ENCODE measurements around the gene FBXO22. TPM values are rescaled to one million over a fixed set of nuclear protein-coding genes. Genes with fewer than 3 reads are reported as not detected.

Gene FBXO22
- total RNA-seq, 1 experiment from 2014 or later, result 51.4 TPM

GRCh38 chr15:75884041-75884440, 19.6 kb upstream of the FBXO22 start:
- Histone ChIP-seq H4K20me1 (ENCODE audit: low read length) (no peaks in the 10 kb centered on the region), H3K4me2 (ENCODE audit: low read length) (no peak overlapping the region)
- POLR2A ChIA-PET (ENCODE audit: unreplicated experiment), result interaction anchor here (0.6 kb wide), 1 partner anchor 24 kb away, joined by 5 read pairs; no protein-coding TSS in a partner anchor

GRCh38 chr15:75887178-75887577, 16.5 kb upstream of the FBXO22 start:
- no peak for TF ChIP-seq CTCF (conservative IDR thresholded peaks at IDR 0.05; ENCODE audit: low read depth, low read length)
- TF ChIP-seq EZH2 (IDR thresholded peaks at IDR 0.05; ENCODE audit: low read length, unreplicated experiment), result no peak
- TF ChIP-seq EZH2phosphoT487 (IDR thresholded peaks at IDR 0.05; ENCODE audit: borderline replicate concordance, low read length), result no peak
- no peak overlapping the region for H3K27ac ChIP-seq (ENCODE audit: low read length)
- peaks cover 4% of the 10 kb centered on the region for H3F3A ChIP-seq (ENCODE audit: low read length, unreplicated experiment)
- no peaks in the 10 kb centered on the region for H3K9me2 ChIP-seq (replicated peaks; ENCODE audit: low read length)
- no peaks in the 10 kb centered on the region for H4K20me1 ChIP-seq (ENCODE audit: low read length)
- no peak overlapping the region for H2AFZ ChIP-seq (ENCODE audit: low read length)
- intact Hi-C loops (cut with micrococcal nuclease), result no loop called here
- H3K9me3 ChIP-seq (ENCODE audit: low read length), result no peaks in the 10 kb centered on the region
- no peak overlapping the region for H3K4me3 ChIP-seq (ENCODE audit: low read length)
- DNase-seq (no peak), ATAC-seq (no peak)
- BruUV-seq (replicated peaks), result no TSS peak
- peaks cover 13% of the 10 kb centered on the region for H3K4me1 ChIP-seq (ENCODE audit: insufficient read depth, low read length)
- ChIA-PET CTCF (no interaction called here), POLR2A (ENCODE audit: unreplicated experiment) (interaction anchor here (0.6 kb wide), 1 partner anchor 16 kb away, joined by 3 read pairs; no protein-coding TSS in a partner anchor)
- H3K9ac ChIP-seq (ENCODE audit: low read length), result no peak overlapping the region
- H3K36me3 ChIP-seq (ENCODE audit: low read depth, low read length), result peaks cover 4% of the 10 kb centered on the region; the same call in 1 of the 2 replicates
- no peaks in the 10 kb centered on the region for H3K79me2 ChIP-seq (ENCODE audit: low read length)
- no peaks in the 10 kb centered on the region for H3K27me3 ChIP-seq (ENCODE audit: low read length)
- no peak overlapping the region for H3K4me2 ChIP-seq (ENCODE audit: low read length)

More at GRCh38 chr15:75884041-75884440, 19.6 kb upstream of the FBXO22 start:
- H3K9ac ChIP-seq (ENCODE audit: low read length), result no peak overlapping the region
- no peak overlapping the region for H2AFZ ChIP-seq (ENCODE audit: low read length)
- TF ChIP-seq EZH2phosphoT487 (IDR thresholded peaks at IDR 0.05; ENCODE audit: borderline replicate concordance, low read length) (no peak), EZH2 (IDR thresholded peaks at IDR 0.05; ENCODE audit: low read length, unreplicated experiment) (no peak), CTCF (conservative IDR thresholded peaks at IDR 0.05; ENCODE audit: low read depth, low read length) (no peak)
- ATAC-seq (no peak), DNase-seq (peak; percentile 15)
- intact Hi-C loops (cut with micrococcal nuclease), result loop anchor here (5.0 kb wide), 1 partner anchor 42 kb away; the partner anchor contains the start of gene UBE2Q2
- no peaks in the 10 kb centered on the region for H3K27me3 ChIP-seq (ENCODE audit: low read length)
- H3F3A ChIP-seq (ENCODE audit: low read length, unreplicated experiment), result no peaks in the 10 kb centered on the region
- H3K9me3 ChIP-seq (ENCODE audit: low read length), result no peaks in the 10 kb centered on the region
- H3K4me1 ChIP-seq (ENCODE audit: insufficient read depth, low read length), result peaks cover 4% of the 10 kb centered on the region; the same call in 1 of the 2 replicates
- no peaks in the 10 kb centered on the region for H3K9me2 ChIP-seq (replicated peaks; ENCODE audit: low read length)
- no peaks in the 10 kb centered on the region for H3K79me2 ChIP-seq (ENCODE audit: low read length)
- no peaks in the 10 kb centered on the region; the same call in 1 of the 2 replicates for H3K36me3 ChIP-seq (ENCODE audit: low read depth, low read length)
- no peak overlapping the region for H3K4me3 ChIP-seq (ENCODE audit: low read length)
- no peak overlapping the region for H3K27ac ChIP-seq (ENCODE audit: low read length)
- no TSS peak for BruUV-seq (replicated peaks)
- CTCF ChIA-PET, result no interaction called here

GRCh38 chr15:75891895-75892294, 11.8 kb upstream of the FBXO22 start:
- Histone ChIP-seq H3K4me2 (ENCODE audit: low read length) (no peak overlapping the region), H3K27me3 (ENCODE audit: low read length) (no peaks in the 10 kb centered on the region), H2AFZ (ENCODE audit: low read length) (no peak overlapping the region), H3F3A (ENCODE audit: low read length, unreplicated experiment) (peaks cover 4% of the 10 kb centered on the region), H3K4me1 (ENCODE audit: insufficient read depth, low read length) (peaks cover 11% of the 10 kb centered on the region), H3K27ac (ENCODE audit: low read length) (peak overlapping the region; percentile 8), H3K9me2 (replicated peaks; ENCODE audit: low read length) (no peaks in the 10 kb centered on the region), H4K20me1 (ENCODE audit: low read length) (no peaks in the 10 kb centered on the region), H3K9ac (ENCODE audit: low read length) (no peak overlapping the region), H3K4me3 (ENCODE audit: low read length) (no peak overlapping the region), H3K9me3 (ENCODE audit: low read length) (no peaks in the 10 kb centered on the region), H3K36me3 (ENCODE audit: low read depth, low read length) (peaks cover 4% of the 10 kb centered on the region; the same call in 1 of the 2 replicates), H3K79me2 (ENCODE audit: low read length) (no peaks in the 10 kb centered on the region)
- BruUV-seq (replicated peaks), result no TSS peak
- DNase-seq (peak; percentile 52), ATAC-seq (peak; percentile 89)
- TF ChIP-seq EZH2phosphoT487 (IDR thresholded peaks at IDR 0.05; ENCODE audit: borderline replicate concordance, low read length) (no peak), EZH2 (IDR thresholded peaks at IDR 0.05; ENCODE audit: low read length, unreplicated experiment) (no peak), CTCF (conservative IDR thresholded peaks at IDR 0.05; ENCODE audit: low read depth, low read length) (no peak)
- POLR2A ChIA-PET (ENCODE audit: unreplicated experiment), result no interaction called here
- CTCF ChIA-PET, result no interaction called here
- intact Hi-C loops (cut with micrococcal nuclease), result no loop called here
